ENCODE results near the gene ATP11A.

- TF ChIP-seq CTCF (IDR thresholded peaks at IDR 0.05 in 8 of 11, conservative IDR thresholded peaks at IDR 0.05 in 3 of 11) (peak in 1 of 11 experiments; percentile 8), POLR2A (IDR thresholded peaks at IDR 0.05) (no peak), POLR2AphosphoS5 (IDR thresholded peaks at IDR 0.05) (no peak)
These were observed 204.5 kb downstream of the ATP11A start for GRCh38 chr13:112894423-112894672.
